ENCODE results near the gene TLN1. TPM values are rescaled to one million over a fixed set of nuclear protein-coding genes. Genes with fewer than 3 reads are reported as not detected.

TLN1 gene
- total RNA-seq, 2 experiments from 2014 or later, result 149 to 151 TPM

- H3K4me1 Mint-ChIP-seq (ENCODE audit: low read depth), result peaks cover 54% of the 10 kb centered on the region
- TF ChIP-seq CTCF (IDR thresholded peaks at IDR 0.05), result no peak
- no peaks in the 10 kb centered on the region for H3K9me3 Mint-ChIP-seq
- Histone ChIP-seq H3K36me3 (ENCODE audit: insufficient read depth, low read length) (peaks cover 1% of the 10 kb centered on the region), H3K4me1 (ENCODE audit: insufficient read depth, low read length) (peaks cover 5% of the 10 kb centered on the region), H3K27ac (ENCODE audit: low read depth in 1 of 2, low read length in 2 of 2) (no peak overlapping the region), H3K4me3 (ENCODE audit: low read length) (no peak overlapping the region), H3K9me3 (ENCODE audit: control insufficient read depth in 1 of 2, insufficient read depth in 1 of 2, low read length in 2 of 2) (no peaks in the 10 kb centered on the region), H3K27me3 (ENCODE audit: control insufficient read depth in 1 of 2, insufficient read depth in 2 of 2, low read length in 2 of 2) (no peaks in the 10 kb centered on the region)
- ATAC-seq (ENCODE audit: poor library complexity) (no peak), DNase-seq (no peak)
- no peaks in the 10 kb centered on the region for H3K36me3 Mint-ChIP-seq (ENCODE audit: low read depth)
- intact Hi-C loops (cut with DNase I, micrococcal nuclease), result no loop called here
- H3K27me3 Mint-ChIP-seq, result no peaks in the 10 kb centered on the region
- no peak overlapping the region for H3K4me3 Mint-ChIP-seq
- ChIA-PET CTCF (no interaction called here), POLR2A (interaction anchor here (0.6 to 0.7 kb wide), 2 partner anchors 42 to 66 kb away, joined by 3 to 4 read pairs; no protein-coding TSS in a partner anchor)
- no peak overlapping the region for H3K27ac Mint-ChIP-seq
Observed at GRCh38 chr9:35763181-35763580, 31.2 kb upstream of the TLN1 start.

GRCh38 chr9:35760651-35761050 lies 28.7 kb upstream of the TLN1 start:
- peaks cover 20% of the 10 kb centered on the region for H3K4me1 ChIP-seq (ENCODE audit: insufficient read depth, low read length)
- ATAC-seq (ENCODE audit: poor library complexity) (no peak), DNase-seq (no peak)
- Mint-ChIP-seq H3K4me1 (ENCODE audit: low read depth) (peaks cover 61% of the 10 kb centered on the region), H3K4me3 (peak overlapping the region; percentile 46), H3K27ac (no peak overlapping the region), H3K27me3 (no peaks in the 10 kb centered on the region), H3K9me3 (no peaks in the 10 kb centered on the region), H3K36me3 (ENCODE audit: low read depth) (peaks cover 9% of the 10 kb centered on the region)
- intact Hi-C loops (cut with DNase I, micrococcal nuclease), result no loop called here
- H3K4me3 ChIP-seq (ENCODE audit: low read length), result no peak overlapping the region
- ChIA-PET POLR2A (interaction anchor here (0.6 to 1.1 kb wide), 4 partner anchors 16 to 145 kb away, joined by 3 to 4 read pairs (median 4); no protein-coding TSS in a partner anchor), CTCF (interaction anchor here (1.1 kb wide), 1 partner anchor 103 kb away, joined by 3 read pairs; the partner anchor contains the start of genes CCDC107 and RMRP)
- no peak overlapping the region for H3K27ac ChIP-seq (ENCODE audit: low read depth in 1 of 2, low read length in 2 of 2)
- no peaks in the 10 kb centered on the region for H3K27me3 ChIP-seq (ENCODE audit: control insufficient read depth in 1 of 2, insufficient read depth in 2 of 2, low read length in 2 of 2)
- no peaks in the 10 kb centered on the region for H3K9me3 ChIP-seq (ENCODE audit: control insufficient read depth in 1 of 2, insufficient read depth in 1 of 2, low read length in 2 of 2)
- TF ChIP-seq CTCF (IDR thresholded peaks at IDR 0.05), result no peak
- no peaks in the 10 kb centered on the region for H3K36me3 ChIP-seq (ENCODE audit: insufficient read depth, low read length)

- CTCF ChIA-PET, result interaction anchor here (0.8 to 1.0 kb wide), 2 partner anchors 30 to 65 kb away, joined by 3 read pairs; no protein-coding TSS in a partner anchor
- peak overlapping the region; percentile 49 for H3K4me3 Mint-ChIP-seq
- no peak for DNase-seq
- POLR2A ChIA-PET, result no interaction called here
- no peak for ATAC-seq (ENCODE audit: poor library complexity)
- Histone ChIP-seq H3K4me3 (ENCODE audit: low read length) (no peak overlapping the region), H3K4me1 (ENCODE audit: insufficient read depth, low read length) (peaks cover 20% of the 10 kb centered on the region), H3K9me3 (ENCODE audit: control insufficient read depth in 1 of 2, insufficient read depth in 1 of 2, low read length in 2 of 2) (no peaks in the 10 kb centered on the region), H3K27me3 (ENCODE audit: control insufficient read depth in 1 of 2, insufficient read depth in 2 of 2, low read length in 2 of 2) (no peaks in the 10 kb centered on the region), H3K27ac (ENCODE audit: low read depth in 1 of 2, low read length in 2 of 2) (no peak overlapping the region), H3K36me3 (ENCODE audit: insufficient read depth, low read length) (peaks cover under 1% of the 10 kb centered on the region)
- H3K27me3 Mint-ChIP-seq, result no peaks in the 10 kb centered on the region
- H3K36me3 Mint-ChIP-seq (ENCODE audit: low read depth), result peaks cover 9% of the 10 kb centered on the region
- intact Hi-C loops (cut with DNase I, micrococcal nuclease), result no loop called here
- H3K4me1 Mint-ChIP-seq (ENCODE audit: low read depth), result peaks cover 61% of the 10 kb centered on the region
- no peaks in the 10 kb centered on the region for H3K9me3 Mint-ChIP-seq
- no peak overlapping the region for H3K27ac Mint-ChIP-seq
- no peak for TF ChIP-seq CTCF (IDR thresholded peaks at IDR 0.05)
Observed at GRCh38 chr9:35759795-35760194, 27.8 kb upstream of the TLN1 start.
